OCI-LY1 (cell line): ENCODE measurements around the gene TEDC1.

Experiments
- H2AFZ ChIP-seq: fragments of 200-600 bp; sonication (generic), shearing (Covaris generic); 2 replicates; pipeline ENCODE4 v1.6.0; 2014; ENCODE audit warnings: antibody characterized with exemption, mild to moderate bottlenecking, low read length
- H3F3A ChIP-seq: fragments of 200-600 bp; sonication (generic), shearing (Covaris generic); 2 replicates; pipeline ENCODE4 v1.6.0; 2014; ENCODE audit warnings: mild to moderate bottlenecking, antibody characterized with exemption, low read length, moderate library complexity; ENCODE audit not compliant: insufficient read depth
- H3K27ac ChIP-seq: fragments of 200-600 bp; sonication (generic); 2 replicates; pipeline ENCODE4 v1.5.1; 2014; ENCODE audit warnings: low read length, mixed run types, mild to moderate bottlenecking, low read depth; ENCODE audit not compliant: poor library complexity, severe bottlenecking
- H3K27me3 ChIP-seq: fragments of 200-600 bp; sonication (generic); 2 replicates; pipeline ENCODE4 v1.6.0; 2014; ENCODE audit warnings: antibody characterized with exemption, mild to moderate bottlenecking, low read length, moderate library complexity; ENCODE audit not compliant: insufficient read depth
- H3K36me3 ChIP-seq: fragments of 200-600 bp; sonication (generic); 2 replicates; pipeline ENCODE4 v1.6.1; 2014; ENCODE audit warnings: mild to moderate bottlenecking, antibody characterized with exemption, low read length, moderate library complexity, mixed read lengths; ENCODE audit not compliant: insufficient read depth
- H3K4me1 ChIP-seq: fragments of 200-600 bp; sonication (generic); 2 replicates; pipeline ENCODE4 v1.5.1; 2014; ENCODE audit warnings: mild to moderate bottlenecking, low read length, moderate library complexity; ENCODE audit not compliant: insufficient read depth, severe bottlenecking
- H3K4me2 ChIP-seq: fragments of 200-600 bp; sonication (generic), shearing (Covaris generic); 2 replicates; pipeline ENCODE4 v1.6.1; 2014; ENCODE audit warnings: low read length
- H3K4me3 ChIP-seq: fragments of 200-600 bp; sonication (generic); 2 replicates; pipeline ENCODE4 v1.5.1; 2014; ENCODE audit warnings: low read length, low read depth, mild to moderate bottlenecking, mixed read lengths; ENCODE audit not compliant: poor library complexity, severe bottlenecking
- H3K79me2 ChIP-seq: fragments of 200-600 bp; shearing (Covaris generic); 2 replicates; pipeline ENCODE4 v1.6.1; 2016; ENCODE audit warnings: mixed run types, low read length, mixed read lengths; ENCODE audit not compliant: insufficient read depth
- H3K9ac ChIP-seq: fragments of 200-600 bp; sonication (generic), shearing (Covaris generic); 2 replicates; pipeline ENCODE4 v1.6.1; 2014; ENCODE audit warnings: mild to moderate bottlenecking, low read length, mixed read lengths
- H3K9me2 ChIP-seq: fragments of 200-600 bp; sonication (generic), shearing (Covaris generic); 2 replicates; pipeline ENCODE4 v1.6.1; 2014; ENCODE audit warnings: low read depth, mild to moderate bottlenecking, low read length, mixed read lengths
- H3K9me3 ChIP-seq: fragments of 200-600 bp; shearing (Covaris generic); 2 replicates; pipeline ENCODE4 v1.6.1; 2014; ENCODE audit warnings: low read length, mixed read lengths
- H4K20me1 ChIP-seq: fragments of 200-600 bp; sonication (generic), shearing (Covaris generic); 2 replicates; pipeline ENCODE4 v1.6.0; 2016; ENCODE audit warnings: mild to moderate bottlenecking, low read length; ENCODE audit not compliant: insufficient read depth
- EZH2 ChIP-seq: fragments of 200-600 bp; sonication (generic), shearing (Covaris generic); IDR thresholded peaks from 2 replicates; pipeline ENCODE4 v1.8.0; 2017; ENCODE audit warnings: borderline replicate concordance, mixed run types, mild to moderate bottlenecking, antibody characterized with exemption, low read length, moderate library complexity, mixed read lengths
- TF ChIP-seq, protein P1 (sequence below): fragments of 200-600 bp; sonication (generic), shearing (Covaris generic); IDR thresholded peaks from 2 replicates; pipeline ENCODE4 v1.5.1; 2017; ENCODE audit warnings: mild to moderate bottlenecking, antibody characterized with exemption, low read length, moderate library complexity, mixed read lengths

The TEDC1 gene

DNA sequence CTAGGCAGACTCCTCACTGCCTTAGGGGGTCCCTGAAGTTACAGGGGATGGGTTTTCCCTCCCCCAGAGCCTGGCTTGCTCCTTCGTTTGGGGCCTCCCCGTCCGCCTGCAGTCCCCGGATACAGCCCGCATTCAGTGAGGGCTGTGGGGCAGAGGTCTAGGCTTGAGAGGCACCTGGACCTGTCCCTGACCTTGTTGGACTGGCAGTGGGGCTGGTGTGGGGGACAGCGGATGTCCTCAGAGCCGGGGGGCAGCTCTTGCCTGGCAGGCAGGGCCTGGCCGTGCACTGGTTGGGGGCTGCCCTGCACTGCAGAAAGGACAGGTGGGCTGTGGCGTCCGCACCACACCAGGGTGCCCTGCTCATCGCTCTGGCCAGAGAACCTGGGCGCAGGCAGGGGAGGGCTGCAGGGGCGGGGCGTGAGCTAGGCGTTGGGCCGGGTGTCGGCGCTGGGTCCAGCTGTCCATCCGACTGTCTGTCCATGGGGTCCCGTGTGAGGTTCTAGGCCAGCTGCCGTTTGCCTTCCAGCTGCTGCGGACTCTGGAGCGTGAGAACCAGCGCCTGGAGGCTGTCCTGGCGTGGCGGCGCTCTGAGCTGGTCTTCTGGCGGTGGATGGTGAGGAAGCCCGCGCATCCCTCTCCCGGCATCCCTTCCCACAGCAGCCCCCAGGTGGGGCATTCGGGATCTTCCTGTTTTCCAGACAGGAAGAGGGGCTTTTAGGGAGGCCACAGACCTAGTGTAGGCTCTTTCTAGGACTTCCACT, 6.0 kb downstream of the TEDC1 start:
- Histone ChIP-seq H3K9me3 (no peaks in the 10 kb centered on the region), H3K79me2 (no peaks in the 10 kb centered on the region), H4K20me1 (no peaks in the 10 kb centered on the region), H3K27me3 (no peaks in the 10 kb centered on the region), H3K4me3 (no peak overlapping the region), H3K4me2 (no peak overlapping the region), H3K4me1 (peaks cover 4% of the 10 kb centered on the region), H3F3A (no peaks in the 10 kb centered on the region), H3K27ac (no peak overlapping the region), H3K36me3 (peaks cover 10% of the 10 kb centered on the region), H2AFZ (no peak overlapping the region), H3K9me2 (no peaks in the 10 kb centered on the region), H3K9ac (no peak overlapping the region)
- TF ChIP-seq, protein P1, sequence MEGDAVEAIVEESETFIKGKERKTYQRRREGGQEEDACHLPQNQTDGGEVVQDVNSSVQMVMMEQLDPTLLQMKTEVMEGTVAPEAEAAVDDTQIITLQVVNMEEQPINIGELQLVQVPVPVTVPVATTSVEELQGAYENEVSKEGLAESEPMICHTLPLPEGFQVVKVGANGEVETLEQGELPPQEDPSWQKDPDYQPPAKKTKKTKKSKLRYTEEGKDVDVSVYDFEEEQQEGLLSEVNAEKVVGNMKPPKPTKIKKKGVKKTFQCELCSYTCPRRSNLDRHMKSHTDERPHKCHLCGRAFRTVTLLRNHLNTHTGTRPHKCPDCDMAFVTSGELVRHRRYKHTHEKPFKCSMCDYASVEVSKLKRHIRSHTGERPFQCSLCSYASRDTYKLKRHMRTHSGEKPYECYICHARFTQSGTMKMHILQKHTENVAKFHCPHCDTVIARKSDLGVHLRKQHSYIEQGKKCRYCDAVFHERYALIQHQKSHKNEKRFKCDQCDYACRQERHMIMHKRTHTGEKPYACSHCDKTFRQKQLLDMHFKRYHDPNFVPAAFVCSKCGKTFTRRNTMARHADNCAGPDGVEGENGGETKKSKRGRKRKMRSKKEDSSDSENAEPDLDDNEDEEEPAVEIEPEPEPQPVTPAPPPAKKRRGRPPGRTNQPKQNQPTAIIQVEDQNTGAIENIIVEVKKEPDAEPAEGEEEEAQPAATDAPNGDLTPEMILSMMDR: no peak
- no peak for TF ChIP-seq EZH2

DNA sequence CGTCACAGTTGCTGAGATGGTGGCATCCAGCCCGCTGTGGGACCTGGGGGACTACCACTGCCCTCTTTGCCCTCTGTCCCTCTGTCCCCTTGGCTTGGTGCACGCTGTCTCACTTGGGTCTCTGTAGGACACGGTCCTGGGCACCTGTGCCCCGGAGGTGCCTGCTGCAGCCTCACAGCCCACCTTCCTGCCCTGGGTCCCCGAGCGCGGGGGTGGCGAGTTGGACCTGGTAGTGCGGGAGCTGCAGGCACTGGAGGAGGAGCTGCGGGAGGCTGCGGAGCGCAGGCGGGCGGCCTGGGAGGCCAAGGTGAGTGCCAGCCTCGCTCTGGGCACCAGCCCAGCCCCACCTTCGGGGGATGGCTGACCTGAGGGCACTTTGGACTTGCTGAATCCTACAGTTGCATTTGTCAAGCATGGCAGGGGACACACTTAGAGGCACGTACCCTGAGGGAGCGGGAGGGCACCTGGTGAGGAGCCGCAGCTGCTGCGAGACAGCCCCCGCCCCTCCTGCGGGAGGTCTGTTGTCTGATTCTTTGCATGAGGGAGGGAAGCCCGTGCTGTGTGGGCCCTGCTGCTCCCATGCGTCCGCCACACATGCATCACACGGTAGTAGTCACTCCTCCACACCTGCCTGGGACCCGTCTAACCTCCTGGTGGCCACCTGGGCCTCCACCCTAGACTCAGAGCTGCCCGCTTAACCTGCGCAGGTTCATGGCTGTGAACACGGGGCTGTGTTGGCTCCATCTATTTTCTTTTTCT, 6.8 kb downstream of the TEDC1 start:
- Histone ChIP-seq H3F3A (no peaks in the 10 kb centered on the region), H3K9me2 (no peaks in the 10 kb centered on the region), H3K36me3 (peaks cover 10% of the 10 kb centered on the region), H3K9ac (no peak overlapping the region), H3K27me3 (0 out of 2 replicates have a peak, but pooled peaks cover 4% of the 10 kb centered on the region), H3K4me3 (no peak overlapping the region), H3K27ac (no peak overlapping the region), H3K9me3 (no peaks in the 10 kb centered on the region), H3K79me2 (no peaks in the 10 kb centered on the region), H2AFZ (no peak overlapping the region), H4K20me1 (no peaks in the 10 kb centered on the region), H3K4me1 (no peaks in the 10 kb centered on the region), H3K4me2 (no peak overlapping the region)
- TF ChIP-seq, protein P1: no peak
- TF ChIP-seq EZH2: no peak

DNA sequence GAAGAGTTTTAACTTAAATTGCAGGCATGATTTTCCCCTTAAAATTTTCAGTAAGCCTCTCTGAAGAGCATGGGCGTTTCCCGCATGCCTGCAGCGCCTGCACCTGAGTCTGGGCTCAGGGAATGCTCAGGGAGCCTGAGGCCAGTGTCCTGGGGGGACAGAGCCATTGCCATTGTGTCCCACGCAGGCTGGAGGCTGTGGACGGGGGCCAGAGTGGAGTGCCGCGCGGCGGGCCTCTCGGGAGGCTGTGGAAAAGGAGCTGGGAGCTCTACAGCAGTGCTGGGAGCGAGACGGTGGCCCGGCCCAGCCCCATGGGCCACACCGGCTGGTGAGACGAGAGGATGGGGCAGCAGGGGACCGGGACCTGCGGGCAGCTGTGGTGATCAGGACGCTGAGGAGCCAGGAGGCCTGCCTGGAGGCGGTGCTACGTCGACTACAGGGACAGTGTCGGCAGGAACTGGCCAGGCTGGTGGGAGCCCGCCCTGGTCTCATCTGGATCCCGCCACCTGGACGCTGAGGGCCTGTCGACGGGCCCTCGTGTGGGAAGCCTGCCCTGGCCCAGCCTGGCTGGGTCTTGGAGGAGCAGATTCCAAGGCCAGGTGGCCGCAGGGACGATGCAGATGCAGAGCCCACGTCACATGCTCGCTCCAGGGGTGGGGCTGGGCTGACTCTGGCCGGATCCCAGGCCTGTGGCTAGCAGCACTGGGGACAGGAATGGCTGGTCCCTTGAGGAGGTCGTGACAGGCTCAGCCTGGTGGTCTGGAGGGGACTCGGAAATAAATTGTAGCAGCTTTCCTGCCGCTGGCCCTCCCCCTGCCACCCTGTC, 7.6 kb downstream of the TEDC1 start:
- Histone ChIP-seq H3K4me2 (no peak overlapping the region), H2AFZ (no peak overlapping the region), H3K9ac (no peak overlapping the region), H3K27ac (no peak overlapping the region), H3K9me3 (no peaks in the 10 kb centered on the region), H3K79me2 (no peaks in the 10 kb centered on the region), H3K4me3 (no peak overlapping the region), H3F3A (no peaks in the 10 kb centered on the region), H4K20me1 (no peaks in the 10 kb centered on the region), H3K9me2 (no peaks in the 10 kb centered on the region), H3K4me1 (no peaks in the 10 kb centered on the region), H3K27me3 (0 out of 2 replicates have a peak, but pooled peaks cover 5% of the 10 kb centered on the region), H3K36me3 (peaks cover 10% of the 10 kb centered on the region)
- no peak for TF ChIP-seq EZH2
- TF ChIP-seq, protein P1: no peak
